Esophagus muscularis mucosa (tissue), 4 donors: ENCODE measurements around the gene PSMA8. TPM values are rescaled to one million over a fixed set of nuclear protein-coding genes. Genes with fewer than 3 reads are reported as not detected.

ENCODE experiments used
- DNase-seq: peaks from one replicate; pipeline ENCODE4 v3.0.0-alpha.2; 2017; ENCODE audit errors: extremely low spot score
- H3K27ac ChIP-seq, 4 donors: fragments of 200-600 bp; sonication (generic); replicated peaks in 1 of 4; 1 replicate in 3 of 4; 2 replicates in 1 of 4; pipeline ENCODE4 v1.5.1; 2016 to 2019; ENCODE audit warnings: mild to moderate bottlenecking in 1 of 4
- H3K27me3 ChIP-seq, 4 donors: fragments of 200-600 bp; sonication (generic); one replicate each; pipeline versions ENCODE4 v1.5.1 to v1.6.0; 2016 to 2019
- H3K36me3 ChIP-seq, 4 donors: fragments of 200-600 bp; sonication (generic); one replicate each; pipeline ENCODE4 v1.5.1; 2016 to 2019
- H3K4me1 ChIP-seq, 4 donors: fragments of 200-600 bp; sonication (generic); one replicate each; pipeline ENCODE4 v1.5.1; 2016 to 2019
- H3K4me3 ChIP-seq, 4 donors: fragments of 200-600 bp; sonication (generic); 1 replicate in 2 of 4; 2 replicates in 2 of 4; pipeline ENCODE4 v1.5.1; 2016 to 2019; ENCODE audit warnings: mild to moderate bottlenecking in 4 of 4, moderate library complexity in 1 of 4
- H3K9me3 ChIP-seq, 4 donors: fragments of 200-600 bp; sonication (generic); 1 replicate in 3 of 4; 2 replicates in 1 of 4; pipeline ENCODE4 v1.5.1; 2016 to 2019
- EP300 ChIP-seq: sonication (generic); formaldehyde crosslinking; IDR thresholded peaks from one replicate; pipeline ENCODE4 v1.6.1; 2017; ENCODE audit warnings: antibody characterized with exemption
- POLR2A ChIP-seq: fragments of 450-650 bp; IDR thresholded peaks from one replicate; pipeline ENCODE4 v1.6.1; 2017; ENCODE audit warnings: antibody characterized with exemption, moderate library complexity, mild to moderate bottlenecking, low read depth
- POLR2AphosphoS5 ChIP-seq, 2 donors: sonication (generic); formaldehyde crosslinking; IDR thresholded peaks; one replicate each; pipeline ENCODE4 v1.6.1; 2017; ENCODE audit warnings: antibody characterized with exemption in 2 of 2
- WGBS: methylation state at CpG from one replicate; pipeline ENCODE4 v1.1.5; 2018; 5-methylcytosine and 5-hydroxymethylcytosine counted together
- intact Hi-C: fragments of 100-400 bp; cut with DNase I; formaldehyde crosslinking; loops from one replicate; pipeline ENCODE4 v1.15.1; 2023
- total RNA-seq, 4 donors: library from RNA; depleted of rRNA; stranded (reverse); fragments of >200 nt; gene quantifications; one replicate each; pipeline versions ENCODE4 v1.1.0 to v1.2.1, GENCODE V29; 2016
- TF ChIP-seq, protein P1 (sequence below), 3 experiments: fragments of 200-600 bp in 2 of 3; fragments of 450-650 bp in 1 of 3; sonication (generic) in 2 of 3; IDR thresholded peaks; one replicate each; pipeline ENCODE4 v1.5.1; 2017 to 2019; ENCODE audit warnings: antibody characterized with exemption in 3 of 3, mild to moderate bottlenecking in 2 of 3, moderate library complexity in 1 of 3

Gene PSMA8
- total RNA-seq, 4 donors from 2014 or later, result not detected

DNA sequence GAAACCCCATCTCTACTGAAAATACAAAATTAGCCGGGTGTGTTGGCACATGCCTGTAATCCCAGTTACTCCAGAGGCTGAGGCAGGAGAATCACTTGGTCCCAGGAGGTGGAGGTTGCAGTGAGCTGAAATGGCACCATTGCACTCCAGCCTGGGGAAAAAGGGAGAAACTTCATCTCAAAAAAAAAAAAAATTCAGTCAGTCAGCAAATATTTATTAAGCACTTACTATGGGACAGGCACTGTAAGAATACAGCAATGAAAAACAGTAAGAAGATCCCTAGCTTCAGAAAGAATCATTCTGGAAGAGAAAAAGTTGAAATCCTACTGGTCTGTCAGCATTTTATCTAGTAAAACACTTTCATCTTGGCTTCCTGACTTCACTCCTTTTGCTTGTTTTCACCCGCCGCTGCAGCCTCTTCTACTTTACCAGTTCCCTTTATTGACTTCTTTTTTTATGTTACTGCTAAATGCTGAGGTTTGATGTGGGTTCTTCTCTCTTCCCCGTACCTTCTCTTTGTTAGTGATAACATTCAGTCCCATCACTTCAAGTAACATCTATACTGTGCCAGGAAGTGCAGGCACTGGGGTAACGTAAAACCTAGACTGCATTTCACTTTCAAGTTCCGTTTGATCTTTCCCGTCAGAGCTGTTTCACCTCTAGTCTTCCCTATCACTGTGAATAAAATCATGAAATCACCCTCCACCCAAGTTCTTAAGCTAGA lies 81.7 kb downstream of the PSMA8 start:
- intact Hi-C loops, result no loop called here
- no peaks in the 10 kb centered on the region for H3K36me3 ChIP-seq
- no peaks in the 10 kb centered on the region for H3K4me1 ChIP-seq
- TF ChIP-seq EP300, result no peak
- TF ChIP-seq, protein P1, sequence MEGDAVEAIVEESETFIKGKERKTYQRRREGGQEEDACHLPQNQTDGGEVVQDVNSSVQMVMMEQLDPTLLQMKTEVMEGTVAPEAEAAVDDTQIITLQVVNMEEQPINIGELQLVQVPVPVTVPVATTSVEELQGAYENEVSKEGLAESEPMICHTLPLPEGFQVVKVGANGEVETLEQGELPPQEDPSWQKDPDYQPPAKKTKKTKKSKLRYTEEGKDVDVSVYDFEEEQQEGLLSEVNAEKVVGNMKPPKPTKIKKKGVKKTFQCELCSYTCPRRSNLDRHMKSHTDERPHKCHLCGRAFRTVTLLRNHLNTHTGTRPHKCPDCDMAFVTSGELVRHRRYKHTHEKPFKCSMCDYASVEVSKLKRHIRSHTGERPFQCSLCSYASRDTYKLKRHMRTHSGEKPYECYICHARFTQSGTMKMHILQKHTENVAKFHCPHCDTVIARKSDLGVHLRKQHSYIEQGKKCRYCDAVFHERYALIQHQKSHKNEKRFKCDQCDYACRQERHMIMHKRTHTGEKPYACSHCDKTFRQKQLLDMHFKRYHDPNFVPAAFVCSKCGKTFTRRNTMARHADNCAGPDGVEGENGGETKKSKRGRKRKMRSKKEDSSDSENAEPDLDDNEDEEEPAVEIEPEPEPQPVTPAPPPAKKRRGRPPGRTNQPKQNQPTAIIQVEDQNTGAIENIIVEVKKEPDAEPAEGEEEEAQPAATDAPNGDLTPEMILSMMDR (IDR thresholded peaks at IDR 0.05), result no peak
- TF ChIP-seq POLR2A, result no peak
- TF ChIP-seq POLR2AphosphoS5 (IDR thresholded peaks at IDR 0.05), result no peak
- H3K9me3 ChIP-seq, result no peaks in the 10 kb centered on the region
- 63% methylated on average over 7 of the region's 7 CpGs for WGBS
- H3K4me3 ChIP-seq, result no peak overlapping the region
- H3K27me3 ChIP-seq, result no peaks in the 10 kb centered on the region
- no peak for DNase-seq
- no peak overlapping the region for H3K27ac ChIP-seq

DNA sequence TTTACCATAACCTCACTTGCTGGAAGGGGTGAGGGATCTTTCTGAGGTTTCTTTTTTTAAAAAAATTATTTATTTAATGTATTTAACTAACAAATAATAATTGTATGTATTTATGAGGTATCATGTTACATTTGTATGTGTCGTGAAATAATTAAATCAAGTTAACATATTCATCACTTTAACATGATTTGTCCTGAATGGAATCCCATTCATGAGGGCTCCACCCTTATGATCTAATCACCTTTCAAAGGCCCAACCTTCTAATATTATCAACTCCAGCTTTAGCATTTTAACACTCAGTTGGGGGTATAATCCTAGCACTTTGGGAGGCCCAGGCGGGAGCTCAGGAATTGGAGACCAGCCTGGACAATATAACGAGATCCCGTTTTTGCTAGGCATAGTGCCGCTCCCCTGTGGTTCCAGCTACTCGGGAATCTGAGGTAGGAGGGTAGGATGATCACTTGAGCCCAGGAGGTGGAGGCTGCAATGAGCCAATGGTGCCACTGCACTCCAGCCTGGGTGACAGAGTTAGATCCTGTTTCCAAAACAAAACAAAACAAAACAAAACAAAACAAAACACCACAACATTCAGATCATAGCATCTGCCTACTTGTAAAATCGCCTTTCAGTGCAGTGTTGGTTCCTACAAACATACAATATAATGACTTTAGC lies 91.5 kb downstream of the PSMA8 start:
- WGBS, result 87% methylated on average over 7 of the region's 7 CpGs
- TF ChIP-seq EP300, result no peak
- TF ChIP-seq POLR2AphosphoS5 (IDR thresholded peaks at IDR 0.05), result no peak
- TF ChIP-seq, protein P1 (IDR thresholded peaks at IDR 0.05), result no peak
- no peak for TF ChIP-seq POLR2A
- H3K27me3 ChIP-seq, result no peaks in the 10 kb centered on the region
- peak overlapping the region in 1 of 4 donors; percentile 89 for H3K4me3 ChIP-seq
- H3K27ac ChIP-seq, result peak overlapping the region in 1 of 4 donors; percentile 91
- H3K4me1 ChIP-seq, result peaks cover 0 to 33% (median 28%) of the 10 kb centered on the region in 4 donors
- intact Hi-C loops, result no loop called here
- H3K9me3 ChIP-seq, result no peaks in the 10 kb centered on the region
- no peaks in the 10 kb centered on the region for H3K36me3 ChIP-seq
- no peak for DNase-seq

DNA sequence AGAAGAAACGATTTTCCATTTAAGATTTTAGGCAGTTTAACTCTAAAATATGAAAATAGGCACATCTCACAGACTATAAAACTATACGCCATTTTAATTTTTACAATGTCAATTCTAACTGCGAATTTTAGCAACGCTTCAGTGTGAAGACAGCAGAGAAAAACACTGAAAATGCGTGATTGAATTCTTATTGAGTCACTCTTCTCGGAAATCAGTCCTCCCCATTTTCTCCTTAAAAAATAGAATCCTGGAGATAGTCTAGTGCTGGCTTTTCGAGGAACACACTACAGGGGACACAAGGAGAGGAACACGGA lies 92.2 kb downstream of the PSMA8 start:
- 9% methylated on average over 8 of the region's 8 CpGs for WGBS
- H3K4me1 ChIP-seq, result peaks cover 0 to 33% (median 28%) of the 10 kb centered on the region in 4 donors
- intact Hi-C loops, result loop anchor here (2.0 kb wide), 1 partner anchor 135 kb away; the partner anchor contains the start of gene SS18

DNA sequence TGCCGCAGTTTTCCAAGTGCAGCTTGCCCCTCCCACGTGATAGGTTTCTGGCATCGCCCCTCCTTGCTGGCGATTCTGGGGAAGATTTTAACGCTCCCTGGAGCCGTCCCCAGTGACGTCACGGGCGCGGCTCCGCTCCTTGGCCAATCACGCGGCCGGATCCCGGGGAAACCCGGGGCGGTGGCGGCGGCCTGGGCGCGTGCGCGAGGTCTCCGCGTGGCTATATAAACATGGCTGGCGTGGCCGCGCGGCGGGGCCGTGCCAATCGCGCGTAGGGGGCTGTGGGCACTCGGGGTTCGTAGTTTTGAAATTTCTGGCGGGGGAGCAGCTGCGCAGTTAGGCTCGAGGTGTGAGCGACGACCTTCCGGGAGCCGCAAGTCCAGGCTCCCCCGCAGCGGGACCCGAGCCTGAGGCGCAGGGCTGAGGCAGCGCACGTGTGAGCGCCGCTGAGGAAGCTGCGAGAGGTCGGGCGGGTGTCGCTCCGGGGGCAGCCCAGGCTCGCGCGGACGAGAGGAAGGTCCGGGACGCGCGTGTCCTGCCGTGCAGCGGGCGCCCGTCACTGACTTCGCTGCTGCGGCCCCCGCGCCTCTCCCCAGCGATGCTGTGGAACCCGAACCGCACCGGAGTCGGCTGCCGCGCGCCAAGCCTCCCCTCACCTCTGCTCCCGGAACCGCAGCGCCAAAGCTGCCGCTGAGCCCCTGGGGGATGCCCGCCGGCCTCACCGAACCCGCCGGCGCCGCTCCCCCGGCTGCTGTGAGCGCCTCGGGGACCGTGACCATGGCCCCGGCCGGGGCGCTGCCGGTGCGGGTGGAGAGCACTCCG lies 92.8 kb downstream of the PSMA8 start, which contains the start of gene TAF4B:
Gene TAF4B (plus strand): TSS at position 217 of the 822 bp plus-strand sequence. CDS start 489 bp downstream, at position 706.
- DNase-seq, result peak; percentile 99
- Histone ChIP-seq H3K4me3 (peak within 1 kb of the TSS; percentile 66 to 89 (median 80)), H3K4me1 (peaks cover 0 to 33% (median 28%) of the 10 kb centered on the region in 4 donors), H3K9me3 (no peaks in the 10 kb centered on the region), H3K27me3 (no peaks in the 10 kb centered on the region), H3K27ac (peak within 1 kb of the TSS; percentile 79 to 91 (median 84)), H3K36me3 (no peaks in the 10 kb centered on the region)
- intact Hi-C loops, result loop anchor here (2.0 kb wide), 1 partner anchor 136 kb away; the partner anchor contains the start of gene SS18
- WGBS, result 0% methylated on average over 21 of the region's 101 CpGs
- TF ChIP-seq POLR2A (no peak), POLR2AphosphoS5 (IDR thresholded peaks at IDR 0.05) (peak; percentile 71 to 89), EP300 (no peak)
- TF ChIP-seq, protein P1 (IDR thresholded peaks at IDR 0.05), result peak in 1 of 3 experiments; percentile 7

More for the DNA sequence above, 92.2 kb downstream of the PSMA8 start:
- no peaks in the 10 kb centered on the region for H3K9me3 ChIP-seq
- TF ChIP-seq POLR2A, result no peak
- TF ChIP-seq, protein P1 (IDR thresholded peaks at IDR 0.05), result no peak
- no peak for TF ChIP-seq POLR2AphosphoS5 (IDR thresholded peaks at IDR 0.05)
- no peak for TF ChIP-seq EP300
- no peak for DNase-seq
- H3K36me3 ChIP-seq, result no peaks in the 10 kb centered on the region
- H3K27me3 ChIP-seq, result no peaks in the 10 kb centered on the region
- H3K4me3 ChIP-seq, result peak overlapping the region; percentile 66 to 89 (median 80)
- peak overlapping the region; percentile 79 to 91 (median 84) for H3K27ac ChIP-seq
